ENCODE results near the gene RGSL1. TPM values are rescaled to one million over a fixed set of nuclear protein-coding genes. Genes with fewer than 3 reads are reported as not detected.

RGSL1 gene
- total and polyA plus RNA-seq, 2 experiments from 2014 or later = not detected

DNA sequence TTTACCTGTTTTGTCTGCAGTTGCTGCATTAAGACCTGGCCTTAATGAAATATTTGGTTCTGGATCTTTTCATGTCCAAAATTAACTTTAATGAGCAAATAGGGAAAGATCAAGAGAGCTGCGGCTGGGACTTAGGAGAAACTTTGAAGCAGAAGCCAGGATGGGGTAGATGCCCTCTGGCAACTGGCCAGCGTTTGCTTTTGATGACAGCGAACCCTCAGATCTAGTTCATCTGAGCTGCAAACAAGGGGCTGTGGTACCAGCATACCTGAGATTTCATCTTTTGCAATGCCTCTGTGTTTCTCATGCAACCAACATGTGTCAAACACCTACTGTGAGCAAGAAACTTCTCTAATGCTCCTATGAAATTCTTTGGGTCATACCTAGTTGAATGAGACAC is 36.5 kb upstream of the RGSL1 start:
- Histone ChIP-seq H3K27ac (no peak overlapping the region), H3K79me2 (no peaks in the 10 kb centered on the region), H3K4me1 (ENCODE audit: insufficient read depth) (peaks cover 5% of the 10 kb centered on the region), H3K9me3 (ENCODE audit: low read depth) (no peaks in the 10 kb centered on the region), H3K9me2 (replicated peaks; ENCODE audit: insufficient read depth) (no peaks in the 10 kb centered on the region), H3K27me3 (no peaks in the 10 kb centered on the region), H3K4me3 (no peak overlapping the region), H3K36me3 (replicated peaks; ENCODE audit: insufficient read depth, low read depth) (no peaks in the 10 kb centered on the region), H3K4me2 (no peak overlapping the region), H2AFZ (no peak overlapping the region), H4K20me1 (ENCODE audit: insufficient read depth, poor library complexity, severe bottlenecking) (no peaks in the 10 kb centered on the region)
- TF ChIP-seq EZH2 (IDR thresholded peaks at IDR 0.05; ENCODE audit: borderline replicate concordance) = no peak
- TF ChIP-seq, protein P1, sequence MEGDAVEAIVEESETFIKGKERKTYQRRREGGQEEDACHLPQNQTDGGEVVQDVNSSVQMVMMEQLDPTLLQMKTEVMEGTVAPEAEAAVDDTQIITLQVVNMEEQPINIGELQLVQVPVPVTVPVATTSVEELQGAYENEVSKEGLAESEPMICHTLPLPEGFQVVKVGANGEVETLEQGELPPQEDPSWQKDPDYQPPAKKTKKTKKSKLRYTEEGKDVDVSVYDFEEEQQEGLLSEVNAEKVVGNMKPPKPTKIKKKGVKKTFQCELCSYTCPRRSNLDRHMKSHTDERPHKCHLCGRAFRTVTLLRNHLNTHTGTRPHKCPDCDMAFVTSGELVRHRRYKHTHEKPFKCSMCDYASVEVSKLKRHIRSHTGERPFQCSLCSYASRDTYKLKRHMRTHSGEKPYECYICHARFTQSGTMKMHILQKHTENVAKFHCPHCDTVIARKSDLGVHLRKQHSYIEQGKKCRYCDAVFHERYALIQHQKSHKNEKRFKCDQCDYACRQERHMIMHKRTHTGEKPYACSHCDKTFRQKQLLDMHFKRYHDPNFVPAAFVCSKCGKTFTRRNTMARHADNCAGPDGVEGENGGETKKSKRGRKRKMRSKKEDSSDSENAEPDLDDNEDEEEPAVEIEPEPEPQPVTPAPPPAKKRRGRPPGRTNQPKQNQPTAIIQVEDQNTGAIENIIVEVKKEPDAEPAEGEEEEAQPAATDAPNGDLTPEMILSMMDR (IDR thresholded peaks at IDR 0.05; ENCODE audit: poor library complexity) = no peak
- TF ChIP-seq EZH2phosphoT487 (IDR thresholded peaks at IDR 0.05; ENCODE audit: low read depth, severe bottlenecking, unreplicated experiment) = no peak
- DNase-seq (ENCODE audit: low spot score) = no peak
- 57% methylated on average over 3 of the region's 3 CpGs for WGBS (ENCODE audit: low lambda C conversion rate, missing lambda C conversion rate)

DNA sequence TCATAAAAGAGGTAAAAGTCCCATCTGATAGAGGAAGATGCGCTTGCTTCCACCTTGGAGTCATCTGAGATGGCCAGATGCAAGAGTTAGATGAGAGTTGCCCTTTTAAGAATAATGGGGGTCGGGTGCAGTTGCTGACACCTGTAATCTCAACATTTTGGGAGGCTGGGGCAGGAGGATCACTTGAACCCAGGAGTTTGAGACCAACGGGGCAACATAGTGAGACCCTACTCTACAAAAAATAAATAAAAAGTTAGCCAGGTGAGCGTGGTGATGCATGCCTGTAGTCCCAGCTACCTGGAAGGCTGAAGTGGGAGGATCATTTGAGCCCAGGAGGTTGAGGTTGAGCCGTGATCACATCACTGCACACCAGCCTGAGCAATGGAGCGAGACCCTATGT is 36.0 kb upstream of the RGSL1 start:
- H3K4me2 ChIP-seq = no peak overlapping the region
- no peak for DNase-seq (ENCODE audit: low spot score)
- no peak overlapping the region for H3K27ac ChIP-seq
- H3K36me3 ChIP-seq (replicated peaks; ENCODE audit: insufficient read depth, low read depth) = no peaks in the 10 kb centered on the region
- WGBS (ENCODE audit: low lambda C conversion rate, missing lambda C conversion rate) = 95% methylated on average over 6 of the region's 6 CpGs
- no peaks in the 10 kb centered on the region for H3K79me2 ChIP-seq
- peaks cover 4% of the 10 kb centered on the region for H3K4me1 ChIP-seq (ENCODE audit: insufficient read depth)
- H3K4me3 ChIP-seq = no peak overlapping the region
- H3K27me3 ChIP-seq = no peaks in the 10 kb centered on the region
- H3K9me3 ChIP-seq (ENCODE audit: low read depth) = no peaks in the 10 kb centered on the region
- H2AFZ ChIP-seq = no peak overlapping the region
- H3K9me2 ChIP-seq (replicated peaks; ENCODE audit: insufficient read depth) = no peaks in the 10 kb centered on the region
- TF ChIP-seq, protein P1 (IDR thresholded peaks at IDR 0.05; ENCODE audit: poor library complexity) = no peak
- no peak for TF ChIP-seq EZH2 (IDR thresholded peaks at IDR 0.05; ENCODE audit: borderline replicate concordance)
- no peaks in the 10 kb centered on the region for H4K20me1 ChIP-seq (ENCODE audit: insufficient read depth, poor library complexity, severe bottlenecking)

DNA sequence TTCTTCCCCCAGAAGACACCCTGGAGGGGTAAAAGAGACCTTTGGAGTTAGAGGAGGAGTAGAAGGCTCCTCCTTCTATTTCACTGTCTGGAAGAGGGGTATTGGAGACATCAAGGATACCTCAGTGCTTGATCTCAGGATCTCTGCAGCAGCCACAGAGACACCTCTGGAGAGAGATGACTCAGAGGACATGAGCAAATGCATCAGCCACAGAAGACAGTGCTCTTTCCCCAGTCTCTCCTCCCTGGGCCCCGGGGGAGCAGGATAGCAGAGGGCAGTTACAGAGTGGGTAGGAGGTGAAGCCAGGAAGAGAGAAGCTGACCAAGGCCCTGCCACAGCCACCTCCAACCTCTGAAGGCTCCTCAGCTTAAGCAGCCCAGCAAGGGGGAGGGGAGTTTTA is 34.2 kb upstream of the RGSL1 start:
- Histone ChIP-seq H4K20me1 (ENCODE audit: insufficient read depth, poor library complexity, severe bottlenecking) (no peaks in the 10 kb centered on the region), H2AFZ (no peak overlapping the region), H3K4me2 (no peak overlapping the region), H3K27me3 (no peaks in the 10 kb centered on the region), H3K4me3 (no peak overlapping the region), H3K4me1 (ENCODE audit: insufficient read depth) (no peaks in the 10 kb centered on the region), H3K36me3 (replicated peaks; ENCODE audit: insufficient read depth, low read depth) (no peaks in the 10 kb centered on the region), H3K9me2 (replicated peaks; ENCODE audit: insufficient read depth) (no peaks in the 10 kb centered on the region), H3K79me2 (no peaks in the 10 kb centered on the region), H3K9me3 (ENCODE audit: low read depth) (no peaks in the 10 kb centered on the region), H3K27ac (no peak overlapping the region)
- DNase-seq (ENCODE audit: low spot score) = no peak
- TF ChIP-seq EZH2 (IDR thresholded peaks at IDR 0.05; ENCODE audit: borderline replicate concordance) (no peak), EZH2phosphoT487 (IDR thresholded peaks at IDR 0.05; ENCODE audit: low read depth, severe bottlenecking, unreplicated experiment) (no peak)
- TF ChIP-seq, protein P1 (IDR thresholded peaks at IDR 0.05; ENCODE audit: poor library complexity) = no peak
- WGBS (ENCODE audit: low lambda C conversion rate, missing lambda C conversion rate) = 69% methylated on average over 1 of the region's 1 CpG
